DOHH2 (cell line): Measurements from ENCODE around the gene SALL4.

Experiments used
- H3F3A ChIP-seq: fragments of 200-600 bp; sonication (generic), shearing (Covaris generic); 2 replicates; pipeline ENCODE4 v1.6.0; 2016; ENCODE audit warnings: antibody characterized with exemption, mild to moderate bottlenecking; ENCODE audit not compliant: control insufficient read depth, insufficient read depth
- H3K27ac ChIP-seq: fragments of 200-600 bp; sonication (generic); 2 replicates; pipeline ENCODE4 v1.5.1; 2014; ENCODE audit warnings: low read depth, mild to moderate bottlenecking, low read length, moderate library complexity
- H3K27me3 ChIP-seq: fragments of 200-600 bp; sonication (generic); 2 replicates; pipeline ENCODE4 v1.6.1; 2014; ENCODE audit warnings: mild to moderate bottlenecking, low read length, mixed read lengths; ENCODE audit not compliant: control insufficient read depth
- H3K36me3 ChIP-seq: fragments of 200-600 bp; sonication (generic); 2 replicates; pipeline ENCODE4 v1.6.1; 2014; ENCODE audit warnings: mild to moderate bottlenecking, low read length, moderate library complexity, mixed read lengths; ENCODE audit not compliant: control insufficient read depth
- H3K4me1 ChIP-seq: fragments of 200-600 bp; sonication (generic); 2 replicates; pipeline ENCODE4 v1.6.1; 2014; ENCODE audit warnings: mild to moderate bottlenecking, low read length, mixed read lengths; ENCODE audit not compliant: control insufficient read depth
- H3K4me2 ChIP-seq: fragments of 200-600 bp; sonication (generic); 2 replicates; pipeline ENCODE4 v1.6.0; 2014; ENCODE audit warnings: mild to moderate bottlenecking, low read length, moderate library complexity
- H3K4me3 ChIP-seq: fragments of 200-600 bp; sonication (generic); 2 replicates; pipeline ENCODE4 v1.5.1; 2014; ENCODE audit warnings: mild to moderate bottlenecking, low read length, mixed read lengths
- H3K79me2 ChIP-seq: fragments of 200-600 bp; sonication (generic); 2 replicates; pipeline ENCODE4 v1.6.1; 2014; ENCODE audit warnings: mild to moderate bottlenecking, low read length, mixed read lengths; ENCODE audit not compliant: control insufficient read depth
- H3K9me2 ChIP-seq: fragments of 200-600 bp; sonication (generic); replicated peaks from 2 replicates; pipeline ENCODE4 v1.6.1; 2014; ENCODE audit warnings: mild to moderate bottlenecking, low read length, mixed read lengths; ENCODE audit not compliant: control insufficient read depth
- H3K9me3 ChIP-seq: fragments of 200-600 bp; sonication (generic); 2 replicates; pipeline ENCODE4 v1.6.1; 2014; ENCODE audit warnings: antibody characterized with exemption, low read length, mixed read lengths; ENCODE audit not compliant: control insufficient read depth, insufficient read depth
- H4K20me1 ChIP-seq: fragments of 200-600 bp; sonication (generic); 2 replicates; pipeline ENCODE4 v1.6.0; 2014; ENCODE audit warnings: low read depth, mild to moderate bottlenecking, antibody characterized with exemption, low read length, moderate library complexity; ENCODE audit not compliant: control insufficient read depth, insufficient read depth
- CTCF ChIP-seq: fragments of 200-600 bp; sonication (generic); IDR thresholded peaks from one replicate; pipeline ENCODE4 v1.5.1; 2014; ENCODE audit warnings: antibody characterized with exemption, mild to moderate bottlenecking, low read depth, low read length; ENCODE audit not compliant: poor library complexity, severe bottlenecking
- EZH2phosphoT487 ChIP-seq: fragments of 200-600 bp; sonication (generic); IDR thresholded peaks from 2 replicates; pipeline ENCODE4 v1.6.1; 2017; ENCODE audit warnings: borderline replicate concordance, mild to moderate bottlenecking, antibody characterized with exemption, low read length, moderate library complexity, mixed read lengths

The SALL4 gene

GRCh38 chr20:51811514-51812128 lies 9.3 kb upstream of the SALL4 start:
- Histone ChIP-seq H3K4me2 (no peak overlapping the region), H3F3A (no peaks in the 10 kb centered on the region), H3K9me3 (no peaks in the 10 kb centered on the region), H3K36me3 (no peaks in the 10 kb centered on the region), H3K4me1 (no peaks in the 10 kb centered on the region), H4K20me1 (no peaks in the 10 kb centered on the region), H3K27ac (no peak overlapping the region), H3K79me2 (no peaks in the 10 kb centered on the region), H3K9me2 (no peaks in the 10 kb centered on the region), H3K4me3 (no peak overlapping the region), H3K27me3 (no peaks in the 10 kb centered on the region)
- TF ChIP-seq CTCF (no peak), EZH2phosphoT487 (no peak)

DNA sequence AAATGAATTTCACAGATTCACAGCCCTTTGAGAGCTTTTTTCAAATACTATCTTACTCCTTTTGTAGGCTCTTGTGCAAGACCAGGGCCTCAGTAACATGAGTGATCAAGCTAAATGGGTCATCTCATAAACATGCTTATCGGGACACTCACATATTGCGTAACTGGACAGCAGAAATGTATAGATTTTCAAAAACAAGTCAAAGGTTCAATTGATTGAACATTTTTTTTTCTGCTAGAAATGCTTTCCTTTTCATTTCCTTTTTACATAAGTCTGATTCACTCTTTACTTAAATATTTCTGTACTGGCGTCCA lies 8.7 kb upstream of the SALL4 start:
- no peaks in the 10 kb centered on the region for H3K36me3 ChIP-seq
- no peaks in the 10 kb centered on the region for H3K4me1 ChIP-seq
- H3K9me3 ChIP-seq: no peaks in the 10 kb centered on the region
- H3K79me2 ChIP-seq: no peaks in the 10 kb centered on the region
- no peaks in the 10 kb centered on the region for H3F3A ChIP-seq
- no peak overlapping the region for H3K27ac ChIP-seq
- H3K4me3 ChIP-seq: no peak overlapping the region
- H3K27me3 ChIP-seq: no peaks in the 10 kb centered on the region
- H3K4me2 ChIP-seq: no peak overlapping the region
- no peaks in the 10 kb centered on the region for H4K20me1 ChIP-seq
- H3K9me2 ChIP-seq: no peaks in the 10 kb centered on the region
- TF ChIP-seq EZH2phosphoT487 (no peak), CTCF (no peak)

GRCh38 chr20:51810155-51811041 lies 8.1 kb upstream of the SALL4 start:
- H3K9me3 ChIP-seq: no peaks in the 10 kb centered on the region
- no peaks in the 10 kb centered on the region for H3K36me3 ChIP-seq
- H3F3A ChIP-seq: no peaks in the 10 kb centered on the region
- H3K4me1 ChIP-seq: no peaks in the 10 kb centered on the region
- H4K20me1 ChIP-seq: no peaks in the 10 kb centered on the region
- H3K4me3 ChIP-seq: no peak overlapping the region
- H3K27ac ChIP-seq: no peak overlapping the region
- H3K27me3 ChIP-seq: no peaks in the 10 kb centered on the region
- H3K9me2 ChIP-seq: no peaks in the 10 kb centered on the region
- TF ChIP-seq EZH2phosphoT487 (no peak), CTCF (no peak)
- H3K79me2 ChIP-seq: no peaks in the 10 kb centered on the region
- no peak overlapping the region for H3K4me2 ChIP-seq
